Activated T-cell treated with anti-CD3 and anti-CD28 coated beads for 24 hours (primary cell): Measurements from ENCODE around the gene ICA1.
"Not testable (repeated sequence)": the region's sequence is repeated elsewhere in the genome, so short reads cannot be mapped to it uniquely, and the experiment has no call there.

ENCODE experiments used
- DNase-seq: peaks from one replicate; pipeline ENCODE4 v3.0.0-alpha.2; 2020; ENCODE audit warnings: low read depth

ICA1 gene

GRCh38 chr7:8261711-8262695 lies at the start of gene ICA1:
Gene ICA1 (minus strand): TSS chr7:8262167. CDS start chr7:8235926, 26,241 bp downstream.
- DNase-seq = no peak

DNA sequence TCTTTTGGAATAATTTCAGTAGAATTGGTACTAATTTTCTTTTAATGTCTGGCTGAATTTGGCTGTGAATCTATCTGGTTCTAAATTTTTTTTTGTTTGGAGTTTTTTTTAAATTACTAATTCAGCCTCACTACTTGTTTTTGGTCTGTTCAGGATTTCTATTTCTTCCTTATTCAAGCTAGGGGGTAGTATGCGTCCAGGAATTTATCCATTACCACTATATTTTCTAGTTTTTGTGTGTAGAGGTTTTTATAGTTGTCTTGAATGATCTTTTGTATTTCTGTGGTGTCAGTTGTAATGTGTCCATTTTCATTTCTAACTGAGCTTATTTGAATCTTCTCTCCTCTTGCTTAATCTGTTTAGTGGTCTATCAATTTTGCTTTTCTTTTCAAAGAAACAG lies 48.9 kb upstream of the ICA1 start:
- no peak for DNase-seq

DNA sequence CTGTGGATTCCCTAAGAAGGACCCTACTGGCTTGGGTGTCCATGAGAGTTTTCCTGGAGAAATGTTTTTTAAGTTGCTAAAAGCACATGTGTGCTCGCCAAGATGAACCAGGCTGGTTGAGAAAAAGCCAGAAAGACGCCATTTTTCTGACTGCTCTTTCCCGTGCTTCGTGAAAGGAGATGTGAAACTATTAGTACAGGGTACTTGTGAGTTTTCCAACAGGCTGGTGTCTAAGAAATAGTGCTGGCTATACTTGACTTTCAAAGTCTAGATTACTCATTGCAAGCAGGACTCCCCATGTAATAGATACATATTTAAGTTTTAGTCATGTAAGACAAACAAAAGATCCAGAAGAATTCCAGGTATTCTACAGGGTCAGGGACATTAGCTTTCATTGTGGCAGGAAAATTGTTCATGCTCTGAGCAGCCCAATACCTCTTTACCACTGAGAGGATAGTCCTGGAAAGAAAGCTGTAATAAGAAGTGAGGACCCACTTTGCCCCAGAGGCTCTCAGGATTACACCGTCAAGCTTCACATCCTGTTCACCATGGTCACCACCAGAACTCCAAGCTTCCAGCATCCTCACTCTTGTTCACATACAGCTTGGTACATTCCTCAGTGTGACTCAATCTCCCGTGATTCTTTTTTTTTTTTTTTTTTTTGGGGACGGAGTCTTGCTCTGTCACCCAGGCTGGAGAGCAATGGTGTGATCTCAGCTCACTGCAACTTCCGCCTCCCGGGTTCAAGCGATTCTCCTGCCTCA lies 43.8 kb upstream of the ICA1 start:
- DNase-seq = no peak

DNA sequence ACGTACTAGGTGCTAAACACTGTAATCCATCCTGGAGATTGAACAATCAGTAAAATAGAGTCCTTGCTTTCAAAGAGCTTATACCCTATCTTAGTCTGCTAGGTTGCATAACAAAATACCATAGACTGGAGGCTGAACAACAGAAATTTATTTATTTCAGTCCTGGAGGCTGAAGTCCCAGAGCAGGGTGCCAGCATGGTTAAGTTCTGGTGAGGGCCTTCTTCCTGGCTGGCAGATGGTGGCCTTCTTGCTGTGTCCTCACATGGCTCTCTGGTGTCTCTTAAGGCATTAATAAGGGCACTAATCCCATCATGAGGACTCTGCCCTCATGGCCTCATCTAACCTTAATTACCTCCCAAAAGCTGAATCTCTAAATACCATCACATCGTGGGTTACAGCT lies 43.1 kb upstream of the ICA1 start:
- no peak for DNase-seq

DNA sequence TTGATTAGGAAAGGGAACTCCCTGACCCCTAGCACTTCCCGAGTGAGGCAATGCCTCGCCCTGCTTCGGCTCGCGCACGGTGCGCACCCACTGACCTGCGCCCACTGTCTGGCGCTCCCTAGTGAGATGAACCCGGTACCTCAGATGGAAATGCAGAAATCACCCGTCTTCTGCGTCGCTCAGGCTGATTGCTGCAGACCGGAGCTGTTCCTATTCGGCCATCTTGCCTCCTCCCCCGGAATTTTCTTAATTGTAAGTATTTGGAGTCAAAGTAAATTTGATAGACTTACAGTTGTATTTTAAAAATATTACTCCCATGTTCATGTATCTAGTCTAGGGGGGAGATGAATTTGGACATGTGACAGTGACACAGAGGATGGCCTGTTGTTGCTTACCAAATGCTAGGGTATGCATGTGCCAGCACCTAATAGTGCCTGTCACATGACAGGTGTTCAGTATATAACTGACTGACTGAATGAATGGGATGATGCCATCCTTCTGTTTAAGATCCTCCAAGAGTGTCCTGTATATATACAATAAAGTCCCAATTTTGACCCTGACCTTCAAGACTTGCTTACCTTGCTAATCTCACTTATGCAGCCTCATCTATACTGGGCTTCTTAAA lies 42.0 kb upstream of the ICA1 start:
- DNase-seq = no peak

DNA sequence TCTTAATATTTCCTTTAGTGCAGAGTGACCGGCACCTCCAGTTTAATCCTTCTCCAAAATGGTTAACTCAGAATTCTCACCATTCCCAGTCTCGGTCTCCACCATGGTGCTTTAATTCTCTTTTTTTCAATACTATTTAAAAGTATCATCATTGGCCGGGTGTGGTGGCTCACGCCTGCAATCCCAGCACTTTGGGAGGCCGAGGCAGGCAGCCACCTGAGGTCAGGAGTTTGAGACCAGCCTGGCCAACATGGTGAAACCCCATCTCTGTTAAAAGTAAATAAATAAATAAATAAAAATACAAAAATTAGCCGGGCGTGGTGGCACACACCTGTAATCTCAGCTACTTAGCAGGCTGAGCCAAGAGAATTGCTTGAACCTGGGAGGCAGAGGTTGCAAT lies 35.1 kb upstream of the ICA1 start:
- DNase-seq = not testable (repeated sequence)

DNA sequence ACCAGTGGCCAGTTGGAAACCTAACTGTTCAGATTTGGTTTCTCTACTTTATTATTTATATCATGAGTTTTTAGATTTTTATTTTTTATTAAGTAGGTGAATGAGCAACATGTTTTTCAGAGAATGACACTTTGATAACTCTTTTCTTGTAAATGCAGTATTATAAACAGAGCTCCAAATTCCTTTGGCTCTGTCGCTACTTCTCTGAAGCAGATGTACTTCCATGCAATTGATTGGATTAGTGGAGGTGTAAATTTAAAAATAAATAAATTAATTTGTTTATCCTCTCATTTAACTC lies 34.3 kb upstream of the ICA1 start:
- DNase-seq = no peak

DNA sequence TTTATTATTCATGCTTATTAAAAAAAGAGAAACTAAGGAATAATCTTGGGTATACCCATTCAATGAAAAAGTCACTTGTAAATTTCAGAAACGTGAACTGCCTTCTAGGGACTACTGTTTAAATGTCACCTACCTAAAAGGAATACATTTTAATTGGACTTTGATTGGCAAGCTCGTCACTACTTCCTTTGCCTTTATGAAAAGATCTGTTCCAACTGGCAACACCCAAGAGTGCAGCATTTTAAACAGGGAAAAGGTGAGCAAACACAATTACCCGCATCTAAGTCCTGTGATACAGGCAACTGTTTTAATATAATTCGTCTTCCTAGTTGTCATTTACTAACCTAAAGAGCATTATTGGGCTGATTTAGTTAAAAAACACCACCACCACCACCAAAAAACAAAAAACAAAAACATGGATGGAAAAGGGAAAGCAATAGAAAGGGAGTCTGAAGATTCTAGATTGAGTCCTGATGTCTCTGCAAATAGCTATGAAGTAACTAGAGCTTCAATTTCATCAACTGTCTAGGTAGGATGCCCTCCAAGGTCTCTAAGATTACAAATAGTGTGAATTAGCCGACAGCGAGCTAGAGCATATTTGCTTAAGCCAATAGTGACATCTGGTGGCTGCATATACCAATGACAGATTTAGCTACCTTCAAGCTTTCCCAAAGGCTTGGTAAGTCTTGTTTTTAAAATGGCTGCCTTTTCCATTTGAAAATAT lies 33.8 kb upstream of the ICA1 start:
- DNase-seq = peak; percentile 30

- no peak for DNase-seq
Measured at GRCh38 chr7:8291397-8292141, 29.6 kb upstream of the ICA1 start.

- DNase-seq = no peak
Measured at GRCh38 chr7:8290645-8291308, 28.8 kb upstream of the ICA1 start.

GRCh38 chr7:8286118-8286517 lies 24.2 kb upstream of the ICA1 start:
- no peak for DNase-seq

- DNase-seq = no peak
Measured at GRCh38 chr7:8285155-8285554, 23.2 kb upstream of the ICA1 start.

- no peak for DNase-seq
Measured at GRCh38 chr7:8284606-8285005, 22.6 kb upstream of the ICA1 start.

DNA sequence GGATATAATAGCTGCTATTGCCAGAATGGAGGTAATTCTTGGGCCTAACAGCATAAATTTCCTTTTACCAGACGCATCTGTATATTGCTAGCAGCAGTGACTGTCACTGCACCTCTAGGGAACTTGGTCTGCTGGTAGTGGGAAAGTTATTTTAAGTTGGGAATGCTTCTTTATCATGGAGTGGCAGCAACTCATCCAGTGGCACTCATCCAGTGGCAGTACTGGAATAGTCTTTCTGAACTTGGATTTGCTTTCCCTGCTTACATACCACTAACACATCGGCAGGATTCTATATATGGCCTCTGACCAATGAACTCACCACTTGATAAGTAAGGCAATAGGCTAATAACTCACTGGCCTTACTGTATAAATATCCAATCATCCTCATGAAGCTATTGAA lies 22.0 kb upstream of the ICA1 start:
- DNase-seq = no peak

DNA sequence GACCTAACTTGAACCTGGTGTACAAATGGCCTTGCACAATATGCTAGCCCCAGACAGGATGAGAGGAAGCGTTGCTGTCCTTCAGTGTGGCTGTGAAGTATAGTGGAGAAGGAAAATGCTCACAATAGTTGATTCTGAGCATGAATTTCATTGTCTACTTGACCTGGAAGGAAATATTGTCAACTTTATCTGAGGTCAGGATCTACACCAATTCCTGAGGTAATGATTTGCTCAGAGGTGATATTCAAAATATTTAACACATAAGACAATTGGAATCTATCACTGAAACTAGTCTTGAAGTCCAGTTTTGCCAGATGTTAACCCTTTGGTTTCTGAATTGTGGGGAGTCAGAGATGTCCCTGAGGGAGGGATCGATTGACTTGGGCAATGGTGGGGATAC lies 20.9 kb upstream of the ICA1 start:
- no peak for DNase-seq

DNA sequence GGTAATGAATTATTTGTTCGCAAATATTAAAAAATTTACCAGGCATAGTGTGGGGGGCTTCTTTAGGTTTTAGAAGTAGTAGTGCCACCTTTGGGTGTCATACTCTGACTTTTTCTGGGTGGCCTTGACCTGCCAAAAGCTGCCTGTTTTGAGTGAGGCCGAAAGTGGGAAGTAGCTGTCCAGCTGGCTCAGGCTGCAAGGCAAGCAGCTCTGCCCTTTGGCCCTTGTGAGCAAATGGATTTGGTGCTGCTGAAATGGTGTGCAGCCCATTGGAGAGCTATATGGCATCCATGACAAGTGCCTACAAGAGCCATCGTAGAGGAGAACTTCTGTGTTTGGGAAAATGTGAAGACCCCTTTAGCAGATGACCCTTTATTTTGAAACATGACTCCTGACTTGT lies 20.2 kb upstream of the ICA1 start:
- no peak for DNase-seq

DNA sequence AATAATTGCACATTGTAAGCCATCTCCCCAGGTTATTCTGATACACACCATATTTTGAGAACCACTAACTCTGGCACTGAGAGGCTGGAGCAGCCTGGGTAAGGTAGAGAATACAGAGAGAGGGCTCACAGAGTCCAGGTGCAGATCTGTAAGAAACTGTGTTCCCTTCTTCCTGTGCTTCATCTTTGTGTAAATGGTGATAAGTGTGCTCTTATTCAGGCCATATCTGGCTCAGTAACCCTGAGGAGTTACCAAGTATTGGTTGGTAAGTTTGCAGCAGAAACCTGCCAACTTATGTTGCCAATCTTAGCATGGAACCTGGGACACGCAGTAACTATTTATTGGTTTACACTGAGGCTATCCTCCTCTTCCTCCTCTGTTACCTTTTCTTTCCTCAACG lies 16.2 kb upstream of the ICA1 start:
- DNase-seq = no peak

- DNase-seq = no peak
Measured at GRCh38 chr7:8277394-8277982, 15.5 kb upstream of the ICA1 start.

DNA sequence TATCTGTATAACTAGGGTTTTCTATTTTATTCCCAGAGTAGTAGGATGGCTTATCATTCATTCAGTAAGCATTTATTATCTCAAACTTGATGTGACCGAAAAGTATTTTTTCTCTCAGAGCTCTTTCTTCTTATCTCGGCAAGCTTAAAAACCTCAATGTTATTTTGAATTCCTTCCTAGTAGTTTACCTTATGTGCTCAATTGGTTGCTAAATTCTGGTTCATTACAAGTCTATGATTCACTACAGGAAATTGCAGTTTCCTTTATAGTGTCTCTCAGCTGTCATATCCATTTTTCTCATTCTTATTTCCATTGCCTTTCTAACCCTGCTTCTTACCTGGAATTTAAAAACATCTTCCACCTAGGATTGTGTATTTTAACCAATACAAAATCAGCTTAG lies 12.6 kb upstream of the ICA1 start:
- no peak for DNase-seq

- no peak for DNase-seq
Measured at GRCh38 chr7:8271960-8272359, 10.0 kb upstream of the ICA1 start.

DNA sequence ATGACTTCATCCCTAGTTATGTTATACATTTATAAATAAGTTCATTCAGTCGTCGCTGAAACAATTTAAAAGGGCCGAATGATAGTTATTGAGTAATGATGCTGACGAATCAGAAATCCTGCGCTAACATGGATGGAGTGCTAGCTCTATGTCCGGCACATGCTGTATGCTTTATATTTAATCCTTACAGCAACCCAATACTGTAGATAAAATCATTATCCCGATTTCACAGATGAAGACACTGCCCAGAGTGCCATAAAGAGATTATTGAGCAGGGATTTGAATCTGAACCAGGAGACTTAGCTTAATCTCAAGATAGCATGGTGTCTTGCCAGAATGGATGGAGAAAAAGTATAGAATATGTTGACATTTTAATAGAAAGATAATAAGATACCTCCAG lies 1.1 kb upstream of the ICA1 start:
- no peak for DNase-seq
